Measurements from ENCODE around the gene CCL28.
"Not testable (repeated sequence)": the region's sequence is repeated elsewhere in the genome, so short reads cannot be mapped to it uniquely, and the experiment has no call there.

CCL28 gene, protein sequence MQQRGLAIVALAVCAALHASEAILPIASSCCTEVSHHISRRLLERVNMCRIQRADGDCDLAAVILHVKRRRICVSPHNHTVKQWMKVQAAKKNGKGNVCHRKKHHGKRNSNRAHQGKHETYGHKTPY

DNA sequence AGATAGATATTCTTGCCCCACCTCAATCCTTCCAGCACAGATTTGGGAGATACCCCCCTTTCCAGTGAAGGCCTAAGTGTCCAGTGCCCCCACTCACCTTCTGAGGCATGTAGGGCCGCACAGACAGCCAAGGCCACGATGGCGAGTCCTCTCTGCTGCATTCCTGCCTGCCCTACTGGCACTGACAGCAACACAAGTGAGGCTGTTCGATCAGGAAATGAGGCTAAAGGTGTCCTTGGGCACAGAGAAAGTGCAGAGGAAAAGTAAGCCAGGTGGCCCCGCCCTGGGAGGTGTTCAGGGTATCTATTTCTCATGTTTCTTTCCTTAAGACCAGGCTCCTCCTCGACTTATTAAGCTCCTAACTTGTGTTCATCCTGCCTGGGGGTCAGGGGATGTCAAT, at the start of gene CCL28:
CCL28 (minus strand) TSS at position 236 of the 400 bp plus-strand sequence; CDS start at position 161, 75 bp downstream.
- H3K4me1 Mint-ChIP-seq (ENCODE audit: low read depth) = no peaks in the 10 kb centered on the region
- no peak for DNase-seq (ENCODE audit: low spot score)
- H3K9me3 Mint-ChIP-seq = no peaks in the 10 kb centered on the region
- H3K27ac Mint-ChIP-seq = no peak within 1 kb of the TSS
- no peaks in the 10 kb centered on the region for H3K36me3 Mint-ChIP-seq (ENCODE audit: low read depth)
- no peak within 1 kb of the TSS for H3K4me3 Mint-ChIP-seq
- peaks cover 3% of the 10 kb centered on the region for H3K27me3 Mint-ChIP-seq (ENCODE audit: low read depth)

DNA sequence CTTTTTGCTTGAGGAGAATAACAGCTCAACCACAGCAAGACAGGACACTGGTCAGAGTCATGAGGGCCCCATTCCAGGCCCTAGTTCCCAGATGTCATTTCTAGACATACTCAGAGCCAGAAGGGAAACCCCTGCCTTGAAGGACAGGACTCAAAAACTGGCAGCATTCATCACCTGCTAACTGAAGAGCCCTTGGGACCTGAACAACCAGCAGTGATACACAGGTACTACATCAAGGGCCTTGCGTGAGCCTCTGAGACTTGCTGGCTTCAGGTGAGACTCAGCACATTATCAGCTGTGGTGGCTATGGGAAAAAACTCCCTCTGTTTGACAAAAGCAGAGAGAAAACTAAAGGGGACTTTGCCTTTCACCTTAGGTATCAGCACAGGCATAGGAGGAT, 48.9 kb upstream of the CCL28 start:
- H3K27me3 Mint-ChIP-seq (ENCODE audit: low read depth) = no peaks in the 10 kb centered on the region
- H3K27ac Mint-ChIP-seq = no peak overlapping the region
- no peak for DNase-seq (ENCODE audit: low spot score)
- peaks cover 14% of the 10 kb centered on the region for H3K9me3 Mint-ChIP-seq
- H3K4me3 Mint-ChIP-seq = no peak overlapping the region
- peaks cover 65% of the 10 kb centered on the region for H3K36me3 Mint-ChIP-seq (ENCODE audit: low read depth)
- peaks cover 2% of the 10 kb centered on the region for H3K4me1 Mint-ChIP-seq (ENCODE audit: low read depth)

DNA sequence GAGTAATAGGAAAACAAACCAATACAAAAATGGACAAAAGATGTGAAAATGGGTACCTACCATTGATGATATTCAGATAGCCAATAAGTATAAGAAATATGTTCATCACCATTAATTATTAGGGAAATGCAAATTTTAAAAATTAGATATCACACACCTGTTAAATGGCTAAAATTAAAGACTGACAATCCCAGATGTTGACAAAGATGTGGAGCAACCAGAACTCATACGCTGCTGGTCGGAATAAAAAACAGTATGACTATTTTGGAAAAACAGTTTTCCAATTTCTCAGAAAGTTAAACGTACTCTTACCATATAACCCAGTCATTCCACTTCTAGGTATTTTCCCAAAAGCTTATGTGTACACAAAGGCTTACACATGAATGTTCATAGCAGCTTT, 44.4 kb upstream of the CCL28 start:
- H3K4me1 Mint-ChIP-seq (ENCODE audit: low read depth) = peaks cover 2% of the 10 kb centered on the region
- H3K9me3 Mint-ChIP-seq = peaks cover 15% of the 10 kb centered on the region
- H3K27ac Mint-ChIP-seq = no peak overlapping the region
- H3K27me3 Mint-ChIP-seq (ENCODE audit: low read depth) = no peaks in the 10 kb centered on the region
- no peak overlapping the region for H3K4me3 Mint-ChIP-seq
- no peak for DNase-seq (ENCODE audit: low spot score)
- H3K36me3 Mint-ChIP-seq (ENCODE audit: low read depth) = peaks cover 51% of the 10 kb centered on the region

DNA sequence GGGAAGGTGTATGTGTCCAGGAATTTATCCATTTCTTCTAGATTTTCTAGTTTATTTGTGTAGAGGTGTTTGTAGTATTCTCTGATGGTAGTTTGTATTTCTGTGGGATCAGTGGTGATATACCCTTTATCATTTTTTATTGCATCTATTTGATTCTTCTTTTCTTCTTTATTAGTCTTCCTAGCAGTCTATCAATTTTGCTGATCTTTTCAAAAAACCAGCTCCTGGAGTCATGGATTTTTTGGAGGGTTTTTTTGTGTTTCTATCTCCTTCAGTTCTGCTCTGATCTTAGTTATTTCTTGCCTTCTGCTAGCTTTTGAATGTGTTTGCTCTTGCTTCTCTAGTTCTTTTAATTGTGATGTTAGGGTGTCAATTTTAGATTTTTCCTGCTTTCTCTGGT, 29.4 kb upstream of the CCL28 start:
- not testable (repeated sequence) for DNase-seq (ENCODE audit: low spot score); H3K27me3 Mint-ChIP-seq (ENCODE audit: low read depth); H3K27ac Mint-ChIP-seq; H3K4me3 Mint-ChIP-seq; H3K4me1 Mint-ChIP-seq (ENCODE audit: low read depth)
- Mint-ChIP-seq H3K36me3 (ENCODE audit: low read depth) (peaks cover 28% of the 10 kb centered on the region), H3K9me3 (peaks cover 55% of the 10 kb centered on the region)

DNA sequence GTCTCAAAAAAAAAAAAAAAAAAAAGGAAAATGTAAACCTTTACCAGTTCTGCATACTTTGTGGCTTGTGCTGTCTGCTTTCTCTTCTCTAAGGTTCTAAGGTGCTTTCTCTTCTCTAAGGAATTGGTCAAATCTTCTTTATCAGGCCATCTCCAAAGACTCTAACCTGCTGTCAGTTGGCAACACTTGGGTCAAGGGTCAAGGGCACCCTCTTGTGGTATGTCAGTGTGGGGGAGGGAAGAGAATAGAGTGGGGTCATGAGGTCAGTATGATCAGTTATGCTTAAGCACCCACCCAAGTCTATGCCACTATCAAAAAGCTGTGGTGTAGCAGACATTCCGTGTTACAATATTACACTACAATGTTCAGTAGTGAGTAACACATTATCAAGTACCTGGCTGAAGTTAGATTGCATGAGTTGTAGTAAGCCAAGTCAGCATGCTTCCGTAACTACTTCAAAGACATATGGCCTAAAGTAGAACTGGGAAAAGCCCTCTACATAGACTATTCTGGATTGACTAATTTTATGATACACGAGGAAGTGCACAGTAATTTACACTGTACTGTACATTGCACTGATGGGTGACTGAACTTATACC, 25.0 kb upstream of the CCL28 start:
- Mint-ChIP-seq H3K36me3 (ENCODE audit: low read depth) (peaks cover 2% of the 10 kb centered on the region), H3K4me3 (no peak overlapping the region), H3K27ac (no peak overlapping the region), H3K4me1 (ENCODE audit: low read depth) (no peaks in the 10 kb centered on the region), H3K27me3 (ENCODE audit: low read depth) (no peaks in the 10 kb centered on the region), H3K9me3 (peaks cover 38% of the 10 kb centered on the region)
- DNase-seq (ENCODE audit: low spot score) = no peak

DNA sequence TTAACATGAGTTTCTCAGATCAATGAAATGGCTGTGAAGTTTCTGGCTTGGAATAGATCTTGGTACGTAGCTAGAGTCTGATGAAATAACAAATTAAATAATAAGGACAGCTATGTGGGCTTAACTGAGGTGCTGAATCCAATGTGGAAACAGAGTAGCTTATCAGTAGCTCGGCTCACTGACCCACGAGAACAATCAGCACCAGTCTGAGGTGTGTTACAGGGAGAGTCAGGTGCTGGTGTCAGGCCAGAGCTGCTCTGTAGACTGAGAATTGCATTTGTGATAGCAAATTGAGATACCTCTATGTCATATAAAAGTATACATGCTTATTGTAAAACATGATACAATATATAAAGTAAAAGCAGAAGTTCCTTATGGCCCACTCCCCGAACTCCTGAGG, 21.2 kb upstream of the CCL28 start:
- H3K4me3 Mint-ChIP-seq = no peak overlapping the region
- H3K9me3 Mint-ChIP-seq = peaks cover 11% of the 10 kb centered on the region
- no peak for DNase-seq (ENCODE audit: low spot score)
- H3K4me1 Mint-ChIP-seq (ENCODE audit: low read depth) = no peaks in the 10 kb centered on the region
- no peak overlapping the region for H3K27ac Mint-ChIP-seq
- no peaks in the 10 kb centered on the region for H3K27me3 Mint-ChIP-seq (ENCODE audit: low read depth)
- H3K36me3 Mint-ChIP-seq (ENCODE audit: low read depth) = no peaks in the 10 kb centered on the region

DNA sequence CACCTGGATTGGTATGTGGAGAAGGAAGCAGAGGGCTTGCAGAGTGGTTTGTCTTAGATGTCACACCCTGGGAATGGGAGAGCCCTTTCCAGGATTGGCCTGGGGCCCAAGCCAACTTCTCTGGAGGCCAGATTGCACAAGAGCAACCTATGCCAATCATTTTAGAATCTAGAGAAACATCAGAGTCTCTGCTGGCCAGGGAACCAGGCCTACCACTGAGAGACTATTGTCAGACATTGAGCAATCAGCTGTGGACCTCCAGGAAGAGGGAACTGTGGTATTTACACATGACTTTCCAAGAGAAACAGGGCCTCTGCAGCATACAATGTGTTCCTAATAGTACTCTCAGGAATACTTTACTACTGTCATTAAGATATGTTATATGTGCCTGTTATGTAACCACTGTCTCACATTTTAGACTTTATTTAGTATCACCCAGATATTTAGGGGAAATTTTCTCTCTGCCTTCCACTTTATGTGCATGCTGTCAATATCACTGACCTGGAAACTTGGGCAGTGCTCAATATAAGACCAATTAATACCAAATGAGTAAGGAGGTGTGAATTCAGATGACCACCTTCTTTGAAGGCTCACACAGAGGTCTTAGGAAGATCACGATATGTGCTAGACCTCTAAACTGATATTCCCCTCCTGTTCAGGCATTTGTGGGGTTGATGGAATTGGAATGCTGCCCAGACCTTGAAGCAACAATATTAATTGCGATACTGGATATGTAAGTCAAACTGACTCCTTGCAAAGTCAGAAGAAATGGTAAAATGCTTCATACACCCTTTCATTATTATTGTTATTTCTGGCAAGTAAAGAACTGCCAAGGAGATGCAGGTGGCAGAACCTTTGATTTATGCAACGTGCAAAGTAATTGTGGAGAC, 20.5 kb upstream of the CCL28 start:
- Mint-ChIP-seq H3K27ac (no peak overlapping the region), H3K4me1 (ENCODE audit: low read depth) (no peaks in the 10 kb centered on the region), H3K9me3 (peaks cover 5% of the 10 kb centered on the region), H3K27me3 (ENCODE audit: low read depth) (no peaks in the 10 kb centered on the region), H3K4me3 (no peak overlapping the region), H3K36me3 (ENCODE audit: low read depth) (no peaks in the 10 kb centered on the region)
- no peak for DNase-seq (ENCODE audit: low spot score)

DNA sequence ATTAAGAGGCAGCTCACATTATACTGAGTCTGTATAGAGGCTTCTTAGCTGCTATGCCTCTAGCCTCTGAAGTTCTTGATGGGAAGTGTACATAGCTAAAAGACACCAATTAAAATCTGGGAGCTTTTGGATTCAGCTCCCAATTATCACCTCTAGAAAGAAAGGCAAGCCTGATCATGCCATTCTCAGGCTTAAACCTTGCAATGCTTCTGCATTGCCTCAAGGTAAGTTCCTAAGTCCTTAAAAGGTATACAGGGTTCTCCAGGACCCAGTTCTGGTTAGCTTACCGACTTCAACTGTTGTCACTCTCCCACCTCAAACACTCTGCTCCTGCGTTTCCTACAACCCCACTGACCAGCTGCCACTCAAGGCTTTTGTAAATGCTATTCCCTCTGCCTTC, 17.5 kb upstream of the CCL28 start:
- H3K36me3 Mint-ChIP-seq (ENCODE audit: low read depth) = no peaks in the 10 kb centered on the region
- no peak overlapping the region for H3K4me3 Mint-ChIP-seq
- no peaks in the 10 kb centered on the region for H3K9me3 Mint-ChIP-seq
- no peak overlapping the region for H3K27ac Mint-ChIP-seq
- no peaks in the 10 kb centered on the region for H3K27me3 Mint-ChIP-seq (ENCODE audit: low read depth)
- DNase-seq (ENCODE audit: low spot score) = no peak
- no peaks in the 10 kb centered on the region for H3K4me1 Mint-ChIP-seq (ENCODE audit: low read depth)

DNA sequence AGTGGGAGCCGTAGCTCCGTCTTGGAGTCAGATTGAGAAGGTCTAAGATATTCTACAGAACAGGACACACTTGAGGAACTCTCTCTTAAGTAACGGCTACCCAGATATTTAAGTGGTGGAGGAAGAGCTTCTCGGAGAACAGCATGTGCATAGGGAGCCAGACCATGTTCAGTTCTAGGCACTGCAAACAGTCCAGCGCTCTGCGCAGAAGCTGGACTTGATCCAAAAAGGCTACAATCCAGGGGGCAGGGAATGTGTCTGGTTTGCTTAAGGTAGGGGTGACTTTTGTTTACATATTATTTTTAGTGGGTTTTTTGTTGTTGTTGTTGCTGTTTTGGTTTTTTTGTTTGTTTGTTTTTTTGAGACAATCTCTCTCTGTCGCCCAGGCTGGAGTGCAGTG, 16.8 kb upstream of the CCL28 start:
- H3K36me3 Mint-ChIP-seq (ENCODE audit: low read depth) = no peaks in the 10 kb centered on the region
- no peaks in the 10 kb centered on the region for H3K9me3 Mint-ChIP-seq
- no peaks in the 10 kb centered on the region for H3K4me1 Mint-ChIP-seq (ENCODE audit: low read depth)
- no peaks in the 10 kb centered on the region for H3K27me3 Mint-ChIP-seq (ENCODE audit: low read depth)
- H3K4me3 Mint-ChIP-seq = no peak overlapping the region
- H3K27ac Mint-ChIP-seq = no peak overlapping the region
- DNase-seq (ENCODE audit: low spot score) = no peak

DNA sequence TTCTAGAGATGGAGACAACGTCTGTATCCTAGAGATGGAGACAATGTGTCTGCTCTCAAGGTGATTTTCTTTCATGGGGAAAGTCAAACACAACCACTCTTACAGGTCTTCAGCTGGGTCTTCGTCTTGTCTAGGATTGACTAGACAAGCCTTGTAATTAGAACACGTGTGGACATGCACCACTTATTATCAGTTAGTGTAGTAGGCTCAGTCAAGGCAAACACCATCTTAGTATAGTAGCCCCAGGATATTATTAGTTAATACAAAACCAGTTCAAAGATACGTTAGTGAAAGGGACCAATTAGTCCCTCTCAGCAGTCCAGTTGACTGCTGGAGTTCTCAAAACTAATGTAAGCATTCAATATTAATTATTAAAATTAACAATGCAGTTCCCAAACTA, 15.1 kb upstream of the CCL28 start:
- Mint-ChIP-seq H3K4me3 (no peak overlapping the region), H3K27me3 (ENCODE audit: low read depth) (no peaks in the 10 kb centered on the region), H3K9me3 (no peaks in the 10 kb centered on the region), H3K36me3 (ENCODE audit: low read depth) (no peaks in the 10 kb centered on the region), H3K27ac (no peak overlapping the region), H3K4me1 (ENCODE audit: low read depth) (no peaks in the 10 kb centered on the region)
- DNase-seq (ENCODE audit: low spot score) = no peak

DNA sequence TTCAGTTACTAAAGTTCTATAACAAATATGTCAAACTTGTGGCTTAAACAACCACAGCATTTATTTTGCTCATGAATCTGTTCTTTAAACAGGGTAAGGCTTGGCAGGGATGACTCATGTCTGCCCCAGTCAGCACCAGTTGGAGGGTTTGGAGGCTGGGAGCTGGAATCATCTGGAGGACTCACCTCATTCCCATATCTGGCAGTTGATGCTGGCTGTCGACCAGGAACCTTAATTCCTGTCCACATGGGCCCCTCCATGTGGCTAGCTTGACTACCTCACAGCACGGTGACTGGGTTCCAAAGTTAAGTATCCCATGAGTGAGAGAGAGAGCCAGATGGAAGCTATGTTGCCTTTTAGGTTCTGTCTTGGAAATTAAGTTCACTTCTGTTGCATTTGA, 13.8 kb upstream of the CCL28 start:
- H3K4me1 Mint-ChIP-seq (ENCODE audit: low read depth) = no peaks in the 10 kb centered on the region
- H3K36me3 Mint-ChIP-seq (ENCODE audit: low read depth) = no peaks in the 10 kb centered on the region
- no peak overlapping the region for H3K4me3 Mint-ChIP-seq
- no peaks in the 10 kb centered on the region for H3K9me3 Mint-ChIP-seq
- DNase-seq (ENCODE audit: low spot score) = no peak
- no peaks in the 10 kb centered on the region for H3K27me3 Mint-ChIP-seq (ENCODE audit: low read depth)
- H3K27ac Mint-ChIP-seq = no peak overlapping the region

DNA sequence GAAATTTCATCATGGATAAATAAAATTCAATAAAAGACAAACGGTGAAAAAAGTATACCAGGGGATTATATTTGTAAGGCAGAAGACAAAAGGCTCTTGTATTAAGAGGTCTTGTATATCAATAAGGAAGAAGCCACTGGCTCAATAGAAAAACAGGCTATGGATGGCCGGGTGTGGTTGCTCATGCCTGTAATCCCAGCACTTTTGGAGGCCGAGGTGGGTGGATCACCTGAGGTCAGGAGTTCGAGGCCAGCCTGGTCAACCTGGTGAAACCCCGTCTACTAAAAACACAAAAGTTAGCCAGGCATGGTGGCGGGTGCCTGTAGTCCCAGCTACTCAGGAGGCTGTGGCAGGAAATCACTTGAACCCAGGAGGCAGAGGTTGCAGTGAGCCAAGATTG, 10.9 kb upstream of the CCL28 start:
- H3K27me3 Mint-ChIP-seq (ENCODE audit: low read depth); H3K4me3 Mint-ChIP-seq; H3K36me3 Mint-ChIP-seq (ENCODE audit: low read depth); H3K9me3 Mint-ChIP-seq; H3K27ac Mint-ChIP-seq; DNase-seq (ENCODE audit: low spot score); H3K4me1 Mint-ChIP-seq (ENCODE audit: low read depth): not testable (repeated sequence)

DNA sequence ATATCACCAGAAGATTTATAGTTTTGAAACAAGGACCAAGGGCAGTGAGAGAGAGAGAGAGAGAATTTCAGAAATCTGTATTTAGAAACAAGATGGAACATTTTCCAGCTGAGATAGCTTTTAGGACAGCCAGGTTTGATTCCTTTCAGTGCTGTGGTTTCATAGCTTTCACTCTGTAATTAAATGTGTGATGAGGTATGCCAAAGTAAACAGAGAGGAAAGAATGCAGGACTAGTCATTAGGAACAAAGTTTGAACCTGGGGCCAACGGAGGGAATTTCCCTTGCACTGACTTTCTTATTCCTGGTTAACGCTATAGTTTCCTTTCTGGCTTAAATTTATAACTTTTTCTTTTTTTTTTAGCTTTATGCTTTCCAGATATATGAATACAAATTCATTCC, 10.0 kb upstream of the CCL28 start:
- Mint-ChIP-seq H3K4me1 (ENCODE audit: low read depth) (no peaks in the 10 kb centered on the region), H3K36me3 (ENCODE audit: low read depth) (no peaks in the 10 kb centered on the region), H3K9me3 (no peaks in the 10 kb centered on the region), H3K4me3 (no peak overlapping the region), H3K27me3 (ENCODE audit: low read depth) (no peaks in the 10 kb centered on the region), H3K27ac (no peak overlapping the region)
- no peak for DNase-seq (ENCODE audit: low spot score)

DNA sequence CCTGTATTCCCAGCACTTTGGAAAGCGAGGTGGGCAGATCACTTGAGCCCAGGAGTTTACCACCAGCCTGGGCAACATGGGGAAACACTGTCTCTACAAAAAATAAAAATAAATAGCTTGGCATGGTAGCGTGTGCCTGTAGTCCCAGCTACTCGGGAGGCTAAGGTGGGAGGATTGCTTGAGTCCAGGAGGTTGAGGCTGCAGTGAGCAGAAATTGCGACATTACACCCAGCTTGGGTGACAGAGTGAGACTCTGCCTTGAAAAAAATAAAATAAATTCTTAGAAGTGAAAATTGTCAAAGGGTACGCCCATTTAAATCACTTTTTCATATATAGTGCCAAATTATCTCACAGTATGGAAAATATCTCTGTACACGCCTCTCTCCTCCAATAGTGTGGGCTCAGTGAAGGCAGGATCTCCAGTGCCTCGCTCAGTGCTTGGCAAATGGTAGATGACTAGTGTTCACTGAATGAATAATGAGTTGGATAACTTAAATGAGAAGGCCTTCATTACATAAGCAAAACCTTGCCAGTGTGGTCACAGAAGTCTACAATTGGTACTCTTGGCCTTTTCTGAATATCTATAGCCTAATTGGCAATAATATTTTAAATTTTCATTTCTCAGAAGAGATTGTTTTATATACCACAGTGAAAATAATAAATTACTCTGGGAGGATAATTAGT, 9.4 kb upstream of the CCL28 start:
- H3K4me3 Mint-ChIP-seq = no peak overlapping the region

More for the DNA sequence above, 9.4 kb upstream of the CCL28 start:
- H3K27ac Mint-ChIP-seq = no peak overlapping the region
- H3K27me3 Mint-ChIP-seq (ENCODE audit: low read depth) = no peaks in the 10 kb centered on the region
- H3K9me3 Mint-ChIP-seq = no peaks in the 10 kb centered on the region
- no peaks in the 10 kb centered on the region for H3K4me1 Mint-ChIP-seq (ENCODE audit: low read depth)
- DNase-seq (ENCODE audit: low spot score) = no peak
- H3K36me3 Mint-ChIP-seq (ENCODE audit: low read depth) = no peaks in the 10 kb centered on the region
